ENCODE measurements around the gene SYPL1. TPM values are rescaled to one million over a fixed set of nuclear protein-coding genes. Genes with fewer than 3 reads are reported as not detected.

The SYPL1 gene
- total RNA-seq, 1 experiment from 2014 or later, result 53.6 TPM

- Histone ChIP-seq H3K4me1 (replicated peaks) (peaks cover 13% of the 10 kb centered on the region; the same call in 1 of the 2 replicates), H3K27me3 (replicated peaks) (peaks cover 8% of the 10 kb centered on the region), H3K4me3 (no peak overlapping the region), H3K36me3 (no peaks in the 10 kb centered on the region), H3K27ac (no peak overlapping the region), H3K9me3 (replicated peaks) (no peaks in the 10 kb centered on the region)
- no peak for DNase-seq (ENCODE audit: low read depth in 1 of 2, low spot score in 2 of 2)
Observed at GRCh38 chr7:106129291-106129690, 17.2 kb upstream of the SYPL1 start.

- Histone ChIP-seq H3K4me3 (no peak overlapping the region), H3K27ac (no peak overlapping the region), H3K36me3 (no peaks in the 10 kb centered on the region), H3K9me3 (replicated peaks) (no peaks in the 10 kb centered on the region), H3K27me3 (replicated peaks) (peaks cover 8% of the 10 kb centered on the region), H3K4me1 (replicated peaks) (peaks cover 13% of the 10 kb centered on the region; the same call in 1 of the 2 replicates)
- no peak for DNase-seq (ENCODE audit: low read depth in 1 of 2, low spot score in 2 of 2)
Observed at GRCh38 chr7:106128836-106129235, 16.7 kb upstream of the SYPL1 start.

- H3K27me3 ChIP-seq (replicated peaks), result peaks cover 8% of the 10 kb centered on the region
- H3K9me3 ChIP-seq (replicated peaks), result no peaks in the 10 kb centered on the region
- no peak for DNase-seq (ENCODE audit: low read depth in 1 of 2, low spot score in 2 of 2)
- no peak overlapping the region for H3K4me3 ChIP-seq
- H3K27ac ChIP-seq, result no peak overlapping the region
- peaks cover 13% of the 10 kb centered on the region; the same call in 1 of the 2 replicates for H3K4me1 ChIP-seq (replicated peaks)
- no peaks in the 10 kb centered on the region for H3K36me3 ChIP-seq
Observed at GRCh38 chr7:106127984-106128780, 16.1 kb upstream of the SYPL1 start.

DNA sequence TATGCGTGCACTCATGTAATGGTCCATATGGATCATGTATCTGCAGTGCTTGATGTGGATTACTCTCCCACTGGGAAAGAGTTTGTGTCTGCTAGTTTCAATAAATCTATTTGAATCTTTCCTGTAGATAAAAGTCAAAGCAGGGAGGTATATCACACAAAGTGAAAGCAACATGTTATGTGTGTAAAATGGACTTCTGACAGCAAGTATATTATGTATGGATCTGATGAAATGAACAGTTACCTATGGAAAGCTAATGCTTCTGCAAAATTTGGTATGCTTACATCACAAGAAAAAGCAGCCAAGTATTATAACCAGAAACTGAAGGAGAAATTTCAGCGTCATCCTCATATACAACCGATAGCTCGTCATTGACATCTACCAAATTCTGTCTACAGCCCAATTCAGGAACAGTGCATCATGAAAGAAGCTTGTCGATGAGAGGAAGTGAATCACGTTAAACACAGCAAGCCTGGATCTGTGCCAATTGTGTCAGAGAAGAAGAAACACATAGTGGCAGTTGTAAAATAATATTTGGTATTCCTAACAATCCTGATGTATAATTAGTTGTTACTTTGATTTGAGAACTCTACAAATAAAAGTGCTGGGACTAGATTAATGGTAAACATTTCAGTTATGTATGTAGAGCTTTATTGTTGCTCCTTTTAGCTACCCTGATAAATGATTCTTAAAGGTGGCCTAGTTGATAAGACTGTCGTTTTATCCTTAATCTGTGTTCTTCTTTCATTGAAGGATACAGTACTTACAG is 14.2 kb upstream of the SYPL1 start:
- Histone ChIP-seq H3K4me1 (replicated peaks) (peaks cover 10% of the 10 kb centered on the region; the same call in 1 of the 2 replicates), H3K27me3 (replicated peaks) (no peaks in the 10 kb centered on the region), H3K36me3 (no peaks in the 10 kb centered on the region), H3K27ac (no peak overlapping the region), H3K4me3 (no peak overlapping the region), H3K9me3 (replicated peaks) (no peaks in the 10 kb centered on the region)
- DNase-seq (ENCODE audit: low read depth in 1 of 2, low spot score in 2 of 2), result peak; percentile 28 to 50

- no peak overlapping the region for H3K27ac ChIP-seq
- H3K36me3 ChIP-seq, result no peaks in the 10 kb centered on the region
- DNase-seq (ENCODE audit: low read depth in 1 of 2, low spot score in 2 of 2), result no peak
- H3K4me3 ChIP-seq, result no peak overlapping the region
- no peaks in the 10 kb centered on the region for H3K9me3 ChIP-seq (replicated peaks)
- peaks cover 6% of the 10 kb centered on the region; the same call in 1 of the 2 replicates for H3K4me1 ChIP-seq (replicated peaks)
- no peaks in the 10 kb centered on the region for H3K27me3 ChIP-seq (replicated peaks)
Observed at GRCh38 chr7:106125417-106125816, 13.3 kb upstream of the SYPL1 start.

GRCh38 chr7:106124186-106124585 is 12.1 kb upstream of the SYPL1 start:
- Histone ChIP-seq H3K4me1 (replicated peaks) (peaks cover 4% of the 10 kb centered on the region; the same call in 1 of the 2 replicates), H3K27ac (no peak overlapping the region), H3K9me3 (replicated peaks) (no peaks in the 10 kb centered on the region), H3K27me3 (replicated peaks) (no peaks in the 10 kb centered on the region), H3K4me3 (no peak overlapping the region), H3K36me3 (no peaks in the 10 kb centered on the region)
- no peak for DNase-seq (ENCODE audit: low read depth in 1 of 2, low spot score in 2 of 2)

DNA sequence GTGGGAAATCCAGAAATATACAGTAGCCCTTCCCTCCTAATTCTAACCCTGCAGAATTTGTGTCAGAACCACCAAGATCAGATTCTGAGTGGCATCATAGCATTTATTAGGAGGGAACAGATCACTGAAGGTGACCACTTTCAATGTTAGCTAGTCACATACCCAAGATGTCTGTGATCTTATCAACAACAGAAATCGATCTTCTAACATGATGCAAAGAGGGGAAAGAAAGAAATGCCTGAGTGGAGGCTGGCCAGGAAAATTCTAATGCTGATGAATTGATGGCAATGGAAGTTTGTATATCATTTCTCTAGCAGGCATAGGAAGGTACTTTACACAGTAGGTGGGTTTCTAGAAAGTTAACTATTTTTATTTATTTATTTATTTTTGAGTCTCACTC is 10.6 kb upstream of the SYPL1 start:
- no peak overlapping the region for H3K27ac ChIP-seq
- no peaks in the 10 kb centered on the region for H3K4me1 ChIP-seq (replicated peaks)
- DNase-seq (ENCODE audit: low read depth in 1 of 2, low spot score in 2 of 2), result no peak
- no peaks in the 10 kb centered on the region for H3K9me3 ChIP-seq (replicated peaks)
- H3K4me3 ChIP-seq, result no peak overlapping the region
- no peaks in the 10 kb centered on the region for H3K27me3 ChIP-seq (replicated peaks)
- no peaks in the 10 kb centered on the region for H3K36me3 ChIP-seq

DNA sequence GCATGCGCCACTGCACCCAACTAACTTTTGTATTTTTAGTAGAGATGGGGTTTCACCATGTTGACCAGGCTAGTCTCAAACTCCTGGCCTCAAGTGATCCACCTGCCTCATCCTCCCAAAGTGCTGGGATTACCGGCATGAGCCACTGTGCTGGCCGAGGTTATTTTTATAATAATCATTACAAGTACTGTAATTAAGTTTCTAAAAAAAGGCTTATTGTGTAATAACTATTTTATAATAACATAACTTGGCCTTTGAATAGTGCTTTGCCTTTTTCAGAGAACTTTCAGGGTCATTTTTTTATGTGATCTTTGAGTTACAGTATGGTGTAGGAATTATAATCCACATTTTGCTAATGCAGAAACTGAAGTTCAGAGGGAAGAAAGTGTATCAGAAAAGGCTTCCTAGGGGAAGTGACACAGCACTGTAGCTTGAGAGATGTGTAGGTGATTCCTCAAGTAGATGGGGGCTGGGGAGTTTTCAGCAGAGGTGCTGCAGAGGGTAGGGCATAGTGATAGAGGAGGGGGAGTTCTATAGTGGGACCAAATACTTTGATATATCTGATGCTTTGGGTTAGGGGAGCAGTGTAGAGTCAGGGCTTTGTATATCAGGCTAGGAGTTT is 9.2 kb upstream of the SYPL1 start:
- no peaks in the 10 kb centered on the region for H3K36me3 ChIP-seq
- H3K9me3 ChIP-seq (replicated peaks), result no peaks in the 10 kb centered on the region
- no peak overlapping the region for H3K27ac ChIP-seq
- no peak overlapping the region for H3K4me3 ChIP-seq
- no peak for DNase-seq (ENCODE audit: low read depth in 1 of 2, low spot score in 2 of 2)
- H3K4me1 ChIP-seq (replicated peaks), result no peaks in the 10 kb centered on the region
- no peaks in the 10 kb centered on the region for H3K27me3 ChIP-seq (replicated peaks)

DNA sequence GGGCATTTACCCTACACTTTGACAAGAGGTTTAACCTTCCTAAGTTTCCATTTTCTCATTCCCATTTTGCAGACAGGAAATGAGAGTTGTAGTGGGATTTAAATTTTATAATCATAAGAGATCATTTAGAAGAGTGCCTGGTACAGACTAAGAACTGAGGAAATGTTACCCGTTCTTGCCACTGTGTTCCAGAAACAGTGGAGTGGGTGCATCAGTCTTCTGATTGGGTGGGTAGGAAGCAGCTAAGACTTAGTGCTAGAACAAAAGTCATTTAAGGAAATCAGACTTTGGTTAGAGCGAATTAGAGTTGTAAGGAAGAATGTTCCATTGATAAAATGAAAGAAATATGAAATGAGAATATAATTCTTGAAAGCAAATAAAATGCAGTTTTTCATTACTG is 8.4 kb upstream of the SYPL1 start:
- no peaks in the 10 kb centered on the region for H3K27me3 ChIP-seq (replicated peaks)

GRCh38 chr7:106119719-106120118 is 7.6 kb upstream of the SYPL1 start:
- H3K4me3 ChIP-seq, result no peak overlapping the region
- H3K9me3 ChIP-seq (replicated peaks), result no peaks in the 10 kb centered on the region
- DNase-seq (ENCODE audit: low read depth in 1 of 2, low spot score in 2 of 2), result no peak
- H3K4me1 ChIP-seq (replicated peaks), result no peaks in the 10 kb centered on the region
- no peaks in the 10 kb centered on the region for H3K36me3 ChIP-seq
- H3K27me3 ChIP-seq (replicated peaks), result no peaks in the 10 kb centered on the region
- no peak overlapping the region for H3K27ac ChIP-seq

More for the DNA sequence above, 8.4 kb upstream of the SYPL1 start:
- no peak overlapping the region for H3K27ac ChIP-seq
- no peak overlapping the region for H3K4me3 ChIP-seq
- DNase-seq (ENCODE audit: low read depth in 1 of 2, low spot score in 2 of 2), result no peak
- no peaks in the 10 kb centered on the region for H3K4me1 ChIP-seq (replicated peaks)
- no peaks in the 10 kb centered on the region for H3K9me3 ChIP-seq (replicated peaks)
- no peaks in the 10 kb centered on the region for H3K36me3 ChIP-seq

DNA sequence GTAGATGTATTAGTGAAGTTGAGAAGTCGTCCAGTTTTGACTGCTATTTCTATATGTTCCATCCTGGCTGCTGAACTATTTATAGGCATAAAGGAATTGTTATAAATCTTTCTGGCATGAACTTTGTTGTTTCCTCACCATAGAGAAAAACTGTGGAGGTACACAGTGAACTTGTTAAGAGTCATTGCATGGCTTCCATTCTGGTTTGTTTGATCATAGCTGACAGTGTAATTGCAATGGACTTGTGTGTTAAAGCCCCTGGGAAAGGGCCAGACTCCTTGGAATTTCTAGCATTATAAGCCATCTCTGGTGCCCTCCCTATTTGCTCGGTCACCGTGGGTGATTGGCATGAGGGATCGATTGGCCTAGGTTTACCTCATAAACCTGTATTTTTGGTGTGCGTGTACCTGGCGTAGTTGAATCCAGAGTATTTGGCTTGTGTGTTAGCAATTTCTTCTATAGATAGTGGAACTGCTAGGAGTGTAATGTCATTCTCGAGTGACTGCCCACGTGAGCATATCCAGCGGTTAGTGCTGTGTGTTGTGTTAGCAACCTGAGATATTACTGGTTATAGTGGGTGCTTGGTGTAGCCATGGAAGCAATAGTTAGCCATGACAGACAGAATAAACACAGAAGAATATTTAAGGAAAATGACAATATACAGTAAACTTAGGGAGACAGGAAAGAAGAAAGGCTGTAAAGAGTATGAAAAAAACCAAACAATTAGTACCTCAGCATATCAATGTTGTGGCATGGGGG is 5.9 kb upstream of the SYPL1 start:
- Histone ChIP-seq H3K9me3 (replicated peaks) (no peaks in the 10 kb centered on the region), H3K4me1 (replicated peaks) (peaks cover under 1% of the 10 kb centered on the region; the same call in 1 of the 2 replicates), H3K27me3 (replicated peaks) (no peaks in the 10 kb centered on the region), H3K4me3 (no peak overlapping the region), H3K36me3 (no peaks in the 10 kb centered on the region), H3K27ac (no peak overlapping the region)
- DNase-seq (ENCODE audit: low read depth in 1 of 2, low spot score in 2 of 2), result no peak

DNA sequence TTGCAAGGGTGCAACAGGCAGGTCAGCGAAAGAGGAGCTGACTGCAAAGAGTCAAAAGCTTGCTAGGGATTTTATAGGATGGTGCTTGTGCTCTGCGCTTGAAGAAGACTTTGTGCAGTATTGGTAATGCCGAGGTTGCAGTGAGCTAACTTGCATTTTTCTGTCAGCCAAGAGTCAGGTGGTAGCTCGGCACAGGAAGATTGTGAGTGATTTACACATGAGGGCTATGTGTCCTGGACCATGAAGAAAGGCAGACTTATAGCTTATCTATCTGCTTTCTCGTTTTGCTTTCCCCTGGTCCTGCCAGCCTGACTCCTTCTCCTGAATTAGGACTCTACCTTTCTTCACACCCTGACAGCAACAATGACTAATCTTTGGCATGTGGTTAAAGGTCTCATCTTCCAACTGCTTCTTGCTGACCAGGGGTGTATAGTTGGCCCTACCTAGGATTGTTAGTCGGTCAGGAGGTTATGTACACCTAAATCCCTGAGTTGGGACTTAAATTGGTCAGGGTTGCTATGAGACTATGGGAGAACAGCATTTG is 4.1 kb upstream of the SYPL1 start:
- Histone ChIP-seq H3K4me1 (replicated peaks) (peaks cover 7% of the 10 kb centered on the region; the same call in 1 of the 2 replicates), H3K36me3 (peaks cover 5% of the 10 kb centered on the region), H3K27me3 (replicated peaks) (no peaks in the 10 kb centered on the region), H3K9me3 (replicated peaks) (no peaks in the 10 kb centered on the region; the same call in 1 of the 2 replicates), H3K27ac (no peak overlapping the region), H3K4me3 (no peak overlapping the region)
- DNase-seq (ENCODE audit: low read depth in 1 of 2, low spot score in 2 of 2), result no peak
